Vagina (tissue), 2 donors: ENCODE data around the gene CYP19A1. TPM values are rescaled to one million over a fixed set of nuclear protein-coding genes. Genes with fewer than 3 reads are reported as not detected.

Experiments
- DNase-seq, 2 donors: peaks; one replicate each; pipeline ENCODE4 v3.0.0-alpha.2; 2017; ENCODE audit errors: extremely low spot score in 2 of 2
- H3K27ac ChIP-seq: fragments of 200-600 bp; sonication (generic); one replicate; pipeline ENCODE4 v1.5.1; 2019
- H3K27me3 ChIP-seq: fragments of 200-600 bp; sonication (generic); one replicate; pipeline ENCODE4 v1.5.1; 2019
- H3K36me3 ChIP-seq, 2 donors: fragments of 200-600 bp; sonication (generic); one replicate each; pipeline ENCODE4 v1.5.1; 2017 to 2019
- H3K4me1 ChIP-seq: fragments of 200-600 bp; sonication (generic); one replicate; pipeline ENCODE4 v1.5.1; 2019
- H3K4me3 ChIP-seq, 2 donors: fragments of 200-600 bp; sonication (generic); 1 replicate in 1 of 2; 2 replicates in 1 of 2; pipeline ENCODE4 v1.5.1; 2016 to 2019
- H3K9me3 ChIP-seq: fragments of 200-600 bp; sonication (generic); one replicate; pipeline ENCODE4 v1.5.1; 2019
- POLR2A ChIP-seq, 2 donors: fragments of 450-650 bp; IDR thresholded peaks; one replicate each; pipeline ENCODE4 v1.6.1; 2017; ENCODE audit warnings: antibody characterized with exemption in 2 of 2, mild to moderate bottlenecking in 2 of 2, moderate library complexity in 2 of 2
- POLR2AphosphoS5 ChIP-seq, 2 donors: sonication (generic); formaldehyde crosslinking; IDR thresholded peaks; one replicate each; pipeline ENCODE4 v1.9.0; 2017; ENCODE audit warnings: antibody characterized with exemption in 2 of 2, mild to moderate bottlenecking in 2 of 2, low read depth in 1 of 2; ENCODE audit not compliant: insufficient read depth in 1 of 2
- intact Hi-C: fragments of 100-400 bp; cut with DNase I; formaldehyde crosslinking; loops from one replicate; pipeline ENCODE4 v1.15.1; 2023
- total RNA-seq: library from RNA; depleted of rRNA; stranded (reverse); fragments of >200 nt; gene quantifications from one replicate; pipeline ENCODE4 v1.2.3, GENCODE V29; 2016
- TF ChIP-seq, protein P1 (sequence below), 3 experiments: fragments of 450-650 bp in 2 of 3; fragments of 200-600 bp in 1 of 3; sonication (generic) in 1 of 3; IDR thresholded peaks; one replicate each; pipeline ENCODE4 v1.5.1; 2017 to 2019; ENCODE audit warnings: antibody characterized with exemption in 3 of 3, mild to moderate bottlenecking in 2 of 3, moderate library complexity in 2 of 3

CYP19A1 gene
- 8.8 TPM for total RNA-seq

DNA sequence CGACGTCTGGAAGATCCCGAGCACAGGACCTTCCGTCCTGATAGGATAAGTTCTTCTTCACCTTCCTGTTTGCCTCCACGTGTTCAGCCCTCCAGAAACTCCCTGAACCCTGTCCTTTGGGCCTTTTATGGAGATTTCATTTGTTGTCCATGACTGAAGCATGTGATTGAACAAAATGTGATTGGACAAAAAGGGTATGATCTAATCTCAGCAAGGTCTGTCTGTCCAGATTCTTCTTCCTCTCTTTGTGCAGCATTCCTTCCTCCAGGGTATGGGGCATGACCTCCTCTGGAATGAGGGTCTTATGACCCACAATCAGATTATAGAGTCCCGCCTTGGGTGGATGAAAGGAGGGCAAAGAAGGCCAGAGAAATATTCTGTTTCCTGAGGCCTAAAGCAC lies at the start of gene CYP19A1:
CYP19A1 (minus strand) TSS at position 101 of the 400 bp plus-strand sequence. CDS start 95,684 bp downstream, outside the sequence.
- TF ChIP-seq POLR2A (IDR thresholded peaks at IDR 0.05): no peak
- TF ChIP-seq POLR2AphosphoS5 (IDR thresholded peaks at IDR 0.05; ENCODE audit: insufficient read depth in 1 of 2, low read depth in 1 of 2): no peak
- TF ChIP-seq, protein P1, sequence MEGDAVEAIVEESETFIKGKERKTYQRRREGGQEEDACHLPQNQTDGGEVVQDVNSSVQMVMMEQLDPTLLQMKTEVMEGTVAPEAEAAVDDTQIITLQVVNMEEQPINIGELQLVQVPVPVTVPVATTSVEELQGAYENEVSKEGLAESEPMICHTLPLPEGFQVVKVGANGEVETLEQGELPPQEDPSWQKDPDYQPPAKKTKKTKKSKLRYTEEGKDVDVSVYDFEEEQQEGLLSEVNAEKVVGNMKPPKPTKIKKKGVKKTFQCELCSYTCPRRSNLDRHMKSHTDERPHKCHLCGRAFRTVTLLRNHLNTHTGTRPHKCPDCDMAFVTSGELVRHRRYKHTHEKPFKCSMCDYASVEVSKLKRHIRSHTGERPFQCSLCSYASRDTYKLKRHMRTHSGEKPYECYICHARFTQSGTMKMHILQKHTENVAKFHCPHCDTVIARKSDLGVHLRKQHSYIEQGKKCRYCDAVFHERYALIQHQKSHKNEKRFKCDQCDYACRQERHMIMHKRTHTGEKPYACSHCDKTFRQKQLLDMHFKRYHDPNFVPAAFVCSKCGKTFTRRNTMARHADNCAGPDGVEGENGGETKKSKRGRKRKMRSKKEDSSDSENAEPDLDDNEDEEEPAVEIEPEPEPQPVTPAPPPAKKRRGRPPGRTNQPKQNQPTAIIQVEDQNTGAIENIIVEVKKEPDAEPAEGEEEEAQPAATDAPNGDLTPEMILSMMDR (IDR thresholded peaks at IDR 0.05): no peak
- Histone ChIP-seq H3K9me3 (no peaks in the 10 kb centered on the region), H3K4me3 (no peak within 1 kb of the TSS), H3K36me3 (no peaks in the 10 kb centered on the region), H3K27ac (no peak within 1 kb of the TSS), H3K27me3 (no peaks in the 10 kb centered on the region), H3K4me1 (peaks cover 14% of the 10 kb centered on the region)
- intact Hi-C loops: no loop called here
- DNase-seq: no peak

DNA sequence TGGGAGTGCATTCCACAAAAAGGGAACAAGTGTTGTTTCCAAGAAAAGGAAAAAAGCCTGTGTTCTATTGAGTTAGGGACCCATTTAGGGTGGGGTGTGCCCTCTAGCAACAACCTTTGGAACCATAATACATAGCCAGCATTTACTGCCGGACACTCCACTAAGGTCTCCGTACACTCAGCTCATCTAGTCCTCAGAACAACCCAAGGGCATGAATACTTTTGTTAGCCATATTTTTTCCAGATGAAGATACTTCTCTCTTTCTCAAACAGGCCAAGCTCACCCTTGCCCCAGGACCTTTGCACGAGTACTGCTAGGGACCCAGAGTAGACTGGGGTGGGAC lies 49.3 kb upstream of the CYP19A1 start:
- Histone ChIP-seq H3K9me3 (no peaks in the 10 kb centered on the region), H3K36me3 (no peaks in the 10 kb centered on the region), H3K27me3 (no peaks in the 10 kb centered on the region), H3K27ac (no peak overlapping the region), H3K4me1 (no peaks in the 10 kb centered on the region), H3K4me3 (no peak overlapping the region)
- intact Hi-C loops: no loop called here
- TF ChIP-seq POLR2A (IDR thresholded peaks at IDR 0.05): no peak
- no peak for TF ChIP-seq POLR2AphosphoS5 (IDR thresholded peaks at IDR 0.05; ENCODE audit: insufficient read depth in 1 of 2, low read depth in 1 of 2)
- TF ChIP-seq, protein P1 (IDR thresholded peaks at IDR 0.05): no peak
- DNase-seq: no peak

DNA sequence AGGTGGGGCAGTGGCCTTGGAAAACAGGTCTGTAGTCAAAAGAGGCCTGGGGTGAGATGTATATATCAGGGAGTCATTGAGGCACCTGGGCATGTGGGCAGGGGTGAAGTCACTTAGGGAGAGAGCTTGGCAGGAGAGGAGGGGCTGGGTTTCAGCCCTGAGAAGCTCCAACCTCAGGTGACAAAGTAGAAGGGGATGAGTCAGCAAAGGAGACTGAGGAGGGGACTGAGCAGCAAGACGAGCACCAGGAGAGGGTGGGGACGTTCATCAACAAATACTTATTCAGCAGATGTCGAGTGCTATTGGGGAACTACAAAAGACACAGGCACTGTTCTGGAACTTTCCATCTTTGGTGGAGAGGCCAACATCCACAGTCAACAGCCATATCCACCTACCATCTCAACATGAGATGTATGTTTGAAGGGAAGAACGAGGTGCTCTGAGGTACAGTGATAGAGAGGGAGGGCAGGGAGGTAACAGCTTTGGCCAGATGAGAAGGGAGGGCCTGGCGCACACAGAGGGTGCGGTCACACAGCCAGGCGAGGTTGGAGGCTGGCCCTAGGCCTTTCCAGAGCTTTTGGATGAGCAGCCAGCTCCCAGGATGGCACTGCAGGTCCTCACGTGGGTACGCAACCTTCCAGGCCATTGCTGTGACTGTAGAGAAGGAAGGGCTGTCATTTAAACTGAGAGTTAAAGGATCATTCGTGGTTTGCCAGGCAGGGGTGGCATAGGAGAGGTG lies 48.7 kb upstream of the CYP19A1 start:
- Histone ChIP-seq H3K4me3 (no peak overlapping the region), H3K4me1 (no peaks in the 10 kb centered on the region), H3K9me3 (no peaks in the 10 kb centered on the region), H3K36me3 (no peaks in the 10 kb centered on the region), H3K27me3 (no peaks in the 10 kb centered on the region), H3K27ac (no peak overlapping the region)
- TF ChIP-seq, protein P1 (IDR thresholded peaks at IDR 0.05): no peak
- TF ChIP-seq POLR2A (IDR thresholded peaks at IDR 0.05): no peak
- no peak for TF ChIP-seq POLR2AphosphoS5 (IDR thresholded peaks at IDR 0.05; ENCODE audit: insufficient read depth in 1 of 2, low read depth in 1 of 2)
- no peak for DNase-seq
- intact Hi-C loops: no loop called here

DNA sequence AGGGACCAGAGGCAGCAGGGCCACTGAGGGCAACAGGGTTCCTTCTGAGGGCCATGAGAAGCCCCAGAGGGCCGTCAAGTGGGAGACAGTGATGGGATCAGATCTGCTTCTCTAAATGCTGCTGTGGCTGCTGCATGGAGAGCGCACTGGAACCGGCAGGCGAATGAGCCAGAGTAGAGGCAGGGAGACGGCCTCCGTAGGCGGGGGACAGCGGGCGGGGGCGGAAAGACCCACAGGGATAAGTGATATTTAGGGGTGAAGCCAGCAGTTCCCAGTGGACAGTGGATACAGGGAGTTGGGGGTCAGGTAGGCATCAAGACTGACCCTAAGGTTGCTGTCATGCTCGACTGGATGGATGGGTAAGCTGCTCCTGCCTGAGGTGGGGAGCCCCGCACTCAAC lies 48.1 kb upstream of the CYP19A1 start:
- Histone ChIP-seq H3K4me3 (no peak overlapping the region), H3K36me3 (no peaks in the 10 kb centered on the region), H3K9me3 (no peaks in the 10 kb centered on the region), H3K27me3 (no peaks in the 10 kb centered on the region), H3K27ac (no peak overlapping the region), H3K4me1 (no peaks in the 10 kb centered on the region)
- intact Hi-C loops: no loop called here
- no peak for DNase-seq
- TF ChIP-seq, protein P1 (IDR thresholded peaks at IDR 0.05): no peak
- no peak for TF ChIP-seq POLR2A (IDR thresholded peaks at IDR 0.05)
- TF ChIP-seq POLR2AphosphoS5 (IDR thresholded peaks at IDR 0.05; ENCODE audit: insufficient read depth in 1 of 2, low read depth in 1 of 2): no peak

DNA sequence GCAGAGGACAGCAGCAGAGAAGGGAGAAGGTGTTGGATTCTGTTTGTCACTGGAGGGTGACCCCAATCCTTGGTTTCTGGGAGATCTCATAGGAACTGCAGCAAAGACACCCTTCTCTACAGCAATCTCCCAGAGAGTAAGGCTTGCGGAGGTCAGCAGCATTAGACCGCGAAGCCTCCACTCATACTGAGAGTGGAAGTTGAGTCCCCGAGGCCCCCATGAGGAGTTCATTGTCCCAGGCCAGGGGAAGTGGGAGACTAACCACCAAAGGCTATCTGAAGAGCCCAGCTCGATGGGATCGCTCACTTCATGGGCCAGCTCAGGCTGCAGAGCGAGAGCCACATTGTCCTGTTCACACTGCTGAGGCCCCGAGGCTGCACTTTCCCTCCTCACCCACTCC lies 47.6 kb upstream of the CYP19A1 start:
- no peak for DNase-seq
- H3K4me1 ChIP-seq: no peaks in the 10 kb centered on the region
- no peak overlapping the region for H3K27ac ChIP-seq
- no peaks in the 10 kb centered on the region for H3K27me3 ChIP-seq
- H3K4me3 ChIP-seq: no peak overlapping the region
- H3K36me3 ChIP-seq: no peaks in the 10 kb centered on the region
- no peak for TF ChIP-seq POLR2AphosphoS5 (IDR thresholded peaks at IDR 0.05; ENCODE audit: insufficient read depth in 1 of 2, low read depth in 1 of 2)
- no peak for TF ChIP-seq POLR2A (IDR thresholded peaks at IDR 0.05)
- TF ChIP-seq, protein P1 (IDR thresholded peaks at IDR 0.05): no peak
- no peaks in the 10 kb centered on the region for H3K9me3 ChIP-seq
- intact Hi-C loops: no loop called here
